HL-60 (cell line): ENCODE data around the gene SOD3.

Source experiments
- DNase-seq, 2 experiments: peaks; one replicate each; pipeline ENCODE4 v3.0.0-alpha.2; 2010 to 2020; ENCODE audit warnings: low read depth in 1 of 2, low spot score in 1 of 2
- H3K27ac ChIP-seq: fragments of 250-450 bp; sonication (Bioruptor Pico); replicated peaks from 2 replicates; pipeline ENCODE4 v1.5.1; 2020; ENCODE audit warnings: mild to moderate bottlenecking, moderate library complexity
- H3K27me3 ChIP-seq: fragments of 250-450 bp; sonication (Bioruptor Pico); 2 replicates; pipeline ENCODE4 v1.5.1; 2021; ENCODE audit warnings: mild to moderate bottlenecking, moderate library complexity; ENCODE audit not compliant: insufficient read depth, poor library complexity, severe bottlenecking
- H3K4me3 ChIP-seq: replicated peaks from 2 replicates; pipeline ENCODE4 v1.5.1; 2011; ENCODE audit warnings: mild to moderate bottlenecking, control low read depth, low read length; ENCODE audit not compliant: insufficient read depth
- GABPA ChIP-seq: IDR thresholded peaks from 2 replicates; pipeline ENCODE4 v1.6.1; 2012; ENCODE audit warnings: low read depth
- POLR2AphosphoS5 ChIP-seq: IDR thresholded peaks from 2 replicates; pipeline ENCODE4 v1.6.1; 2012; ENCODE audit warnings: low read depth
- SPI1 ChIP-seq: IDR thresholded peaks from 2 replicates; pipeline ENCODE4 v1.6.1; 2012; ENCODE audit warnings: low read depth, mild to moderate bottlenecking, borderline replicate concordance
- TF ChIP-seq, protein P1 (sequence below): IDR thresholded peaks from 2 replicates; pipeline ENCODE4 v1.6.1; 2012; ENCODE audit warnings: low read depth; ENCODE audit not compliant: insufficient replicate concordance
- TF ChIP-seq, protein P2 (sequence below): IDR thresholded peaks from one replicate; pipeline ENCODE4 v1.5.1; 2011; ENCODE audit warnings: low read length, control low read depth, inconsistent platforms; ENCODE audit not compliant: insufficient read depth

SOD3 gene

GRCh38 chr4:24754571-24754970 is 40.8 kb upstream of the SOD3 start:
- H3K27ac ChIP-seq: no peak overlapping the region
- no peak for DNase-seq
- TF ChIP-seq SPI1: no peak
- no peak for TF ChIP-seq POLR2AphosphoS5
- TF ChIP-seq, protein P1, sequence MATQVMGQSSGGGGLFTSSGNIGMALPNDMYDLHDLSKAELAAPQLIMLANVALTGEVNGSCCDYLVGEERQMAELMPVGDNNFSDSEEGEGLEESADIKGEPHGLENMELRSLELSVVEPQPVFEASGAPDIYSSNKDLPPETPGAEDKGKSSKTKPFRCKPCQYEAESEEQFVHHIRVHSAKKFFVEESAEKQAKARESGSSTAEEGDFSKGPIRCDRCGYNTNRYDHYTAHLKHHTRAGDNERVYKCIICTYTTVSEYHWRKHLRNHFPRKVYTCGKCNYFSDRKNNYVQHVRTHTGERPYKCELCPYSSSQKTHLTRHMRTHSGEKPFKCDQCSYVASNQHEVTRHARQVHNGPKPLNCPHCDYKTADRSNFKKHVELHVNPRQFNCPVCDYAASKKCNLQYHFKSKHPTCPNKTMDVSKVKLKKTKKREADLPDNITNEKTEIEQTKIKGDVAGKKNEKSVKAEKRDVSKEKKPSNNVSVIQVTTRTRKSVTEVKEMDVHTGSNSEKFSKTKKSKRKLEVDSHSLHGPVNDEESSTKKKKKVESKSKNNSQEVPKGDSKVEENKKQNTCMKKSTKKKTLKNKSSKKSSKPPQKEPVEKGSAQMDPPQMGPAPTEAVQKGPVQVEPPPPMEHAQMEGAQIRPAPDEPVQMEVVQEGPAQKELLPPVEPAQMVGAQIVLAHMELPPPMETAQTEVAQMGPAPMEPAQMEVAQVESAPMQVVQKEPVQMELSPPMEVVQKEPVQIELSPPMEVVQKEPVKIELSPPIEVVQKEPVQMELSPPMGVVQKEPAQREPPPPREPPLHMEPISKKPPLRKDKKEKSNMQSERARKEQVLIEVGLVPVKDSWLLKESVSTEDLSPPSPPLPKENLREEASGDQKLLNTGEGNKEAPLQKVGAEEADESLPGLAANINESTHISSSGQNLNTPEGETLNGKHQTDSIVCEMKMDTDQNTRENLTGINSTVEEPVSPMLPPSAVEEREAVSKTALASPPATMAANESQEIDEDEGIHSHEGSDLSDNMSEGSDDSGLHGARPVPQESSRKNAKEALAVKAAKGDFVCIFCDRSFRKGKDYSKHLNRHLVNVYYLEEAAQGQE: no peak
- TF ChIP-seq, protein P2, sequence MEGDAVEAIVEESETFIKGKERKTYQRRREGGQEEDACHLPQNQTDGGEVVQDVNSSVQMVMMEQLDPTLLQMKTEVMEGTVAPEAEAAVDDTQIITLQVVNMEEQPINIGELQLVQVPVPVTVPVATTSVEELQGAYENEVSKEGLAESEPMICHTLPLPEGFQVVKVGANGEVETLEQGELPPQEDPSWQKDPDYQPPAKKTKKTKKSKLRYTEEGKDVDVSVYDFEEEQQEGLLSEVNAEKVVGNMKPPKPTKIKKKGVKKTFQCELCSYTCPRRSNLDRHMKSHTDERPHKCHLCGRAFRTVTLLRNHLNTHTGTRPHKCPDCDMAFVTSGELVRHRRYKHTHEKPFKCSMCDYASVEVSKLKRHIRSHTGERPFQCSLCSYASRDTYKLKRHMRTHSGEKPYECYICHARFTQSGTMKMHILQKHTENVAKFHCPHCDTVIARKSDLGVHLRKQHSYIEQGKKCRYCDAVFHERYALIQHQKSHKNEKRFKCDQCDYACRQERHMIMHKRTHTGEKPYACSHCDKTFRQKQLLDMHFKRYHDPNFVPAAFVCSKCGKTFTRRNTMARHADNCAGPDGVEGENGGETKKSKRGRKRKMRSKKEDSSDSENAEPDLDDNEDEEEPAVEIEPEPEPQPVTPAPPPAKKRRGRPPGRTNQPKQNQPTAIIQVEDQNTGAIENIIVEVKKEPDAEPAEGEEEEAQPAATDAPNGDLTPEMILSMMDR: no peak
- no peak for TF ChIP-seq GABPA

DNA sequence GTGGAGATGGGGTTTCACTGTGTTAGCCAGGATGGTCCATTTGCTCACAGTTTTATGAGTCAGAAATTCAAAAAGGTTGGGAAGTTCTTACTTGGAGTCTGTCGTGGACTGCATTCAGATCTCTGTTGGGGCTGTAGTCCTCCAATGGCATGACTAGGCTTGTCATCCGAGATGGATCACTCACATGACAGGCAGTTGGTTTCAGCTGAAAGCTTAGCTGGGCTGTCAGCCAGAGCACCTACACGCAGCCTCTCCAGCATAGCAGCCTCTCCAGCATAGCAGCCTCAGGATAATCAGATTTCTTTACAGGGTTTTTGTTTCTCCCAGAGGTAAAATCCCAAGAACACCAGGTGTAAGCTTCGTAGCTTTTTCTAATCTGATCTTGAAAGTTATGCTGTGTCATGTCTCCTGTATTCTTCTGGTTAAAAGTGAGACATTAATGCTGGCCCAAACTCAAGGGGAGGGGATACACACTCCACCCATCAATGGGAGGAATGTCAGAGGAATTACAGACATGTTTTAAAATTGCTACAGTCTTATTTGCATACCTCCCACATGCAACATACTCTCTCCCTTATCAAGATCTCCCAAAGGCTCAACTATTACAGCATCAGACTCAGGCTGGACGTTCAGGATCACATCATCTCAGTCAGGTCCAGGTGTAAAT is 31.6 kb upstream of the SOD3 start:
- no peak for DNase-seq

More at GRCh38 chr4:24754571-24754970, 40.8 kb upstream of the SOD3 start:
- no peak overlapping the region for H3K4me3 ChIP-seq
- no peaks in the 10 kb centered on the region for H3K27me3 ChIP-seq

DNA sequence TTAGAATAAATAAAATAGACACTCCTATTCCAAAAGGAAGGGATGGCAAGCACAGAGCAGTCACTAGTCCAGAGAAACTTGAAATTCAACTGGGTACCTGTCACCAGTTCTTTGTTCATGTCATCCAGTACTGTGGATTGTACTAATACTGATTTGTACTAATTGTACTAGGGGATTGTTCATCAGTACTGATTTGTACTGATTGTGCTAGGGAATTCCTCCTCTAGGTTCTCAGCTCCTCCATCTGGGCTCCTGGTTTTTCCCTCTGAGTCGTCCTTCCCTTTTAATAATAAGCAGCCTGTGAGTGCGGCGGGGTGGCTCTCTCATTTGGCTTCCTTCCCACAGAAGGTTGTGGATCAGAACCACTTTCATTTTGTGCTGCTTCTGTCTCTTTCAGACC is 31.0 kb upstream of the SOD3 start:
- TF ChIP-seq SPI1 (no peak), POLR2AphosphoS5 (no peak), GABPA (no peak)
- TF ChIP-seq, protein P2: no peak
- TF ChIP-seq, protein P1: no peak
- Histone ChIP-seq H3K27me3 (no peaks in the 10 kb centered on the region), H3K27ac (no peak overlapping the region), H3K4me3 (no peak overlapping the region)
- DNase-seq: no peak

More for the DNA sequence above, 31.6 kb upstream of the SOD3 start:
- no peak overlapping the region for H3K4me3 ChIP-seq
- H3K27me3 ChIP-seq: no peaks in the 10 kb centered on the region
- TF ChIP-seq, protein P1: no peak
- TF ChIP-seq, protein P2: no peak
- no peak for TF ChIP-seq GABPA
- TF ChIP-seq POLR2AphosphoS5: no peak
- no peak for TF ChIP-seq SPI1
- H3K27ac ChIP-seq: no peak overlapping the region
